ENCODE measurements around the gene FBXL19. TPM values are rescaled to one million over a fixed set of nuclear protein-coding genes. Genes with fewer than 3 reads are reported as not detected.

FBXL19 gene
- total and polyA plus RNA-seq, 2 experiments from 2014 or later, result 0.64 to 18.2 TPM

DNA sequence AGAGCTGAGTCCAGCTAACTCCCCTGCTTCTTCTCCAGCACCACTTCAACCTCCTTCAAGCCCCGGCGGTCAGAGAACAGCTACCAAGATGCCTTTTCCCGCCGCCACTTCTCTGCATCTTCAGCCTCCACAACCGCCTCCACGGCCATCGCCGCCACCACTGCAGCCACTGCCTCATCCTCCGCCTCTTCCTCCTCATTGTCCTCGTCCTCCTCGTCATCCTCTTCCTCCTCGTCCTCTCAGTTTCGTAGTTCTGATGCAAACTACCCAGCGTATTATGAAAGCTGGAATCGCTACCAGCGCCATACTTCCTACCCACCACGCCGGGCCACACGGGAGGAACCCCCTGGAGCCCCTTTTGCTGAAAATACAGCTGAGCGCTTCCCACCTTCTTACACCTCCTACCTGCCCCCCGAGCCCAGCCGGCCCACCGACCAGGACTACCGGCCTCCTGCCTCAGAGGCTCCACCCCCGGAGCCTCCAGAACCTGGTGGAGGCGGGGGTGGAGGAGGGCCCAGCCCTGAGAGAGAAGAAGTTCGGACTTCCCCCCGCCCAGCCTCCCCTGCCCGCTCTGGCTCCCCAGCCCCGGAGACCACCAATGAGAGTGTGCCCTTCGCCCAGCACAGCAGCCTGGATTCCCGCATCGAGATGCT is 41.3 kb downstream of the FBXL19 start:
- Histone ChIP-seq H3K4me3 (no peak overlapping the region), H3K4me2 (ENCODE audit: unreplicated experiment) (no peak overlapping the region), H3K27ac (no peak overlapping the region), H3K9ac (no peak overlapping the region), H3K27me3 (replicated peaks; ENCODE audit: insufficient read depth) (no peaks in the 10 kb centered on the region), H3K36me3 (ENCODE audit: low read depth) (peaks cover 33% of the 10 kb centered on the region; the same call in 1 of the 2 replicates), H3F3A (ENCODE audit: insufficient read depth) (no peaks in the 10 kb centered on the region), H4K20me1 (ENCODE audit: insufficient read depth) (no peaks in the 10 kb centered on the region), H2AFZ (no peak overlapping the region), H3K9me3 (ENCODE audit: low read depth) (no peaks in the 10 kb centered on the region), H3K9me2 (ENCODE audit: insufficient read depth) (no peaks in the 10 kb centered on the region), H3K4me1 (ENCODE audit: insufficient read depth) (no peaks in the 10 kb centered on the region), H3K79me2 (ENCODE audit: insufficient read depth) (peaks cover 33% of the 10 kb centered on the region)
- no peak for DNase-seq
- 95% methylated on average over 26 to 33 of the region's 33 CpGs for WGBS, 2 experiments (ENCODE audit: low coverage in 1 of 2, low lambda C conversion rate in 2 of 2, missing lambda C conversion rate in 2 of 2)
- TF ChIP-seq EZH2 (IDR thresholded peaks at IDR 0.05; ENCODE audit: insufficient read depth, poor library complexity, severe bottlenecking) (no peak), EZH2phosphoT487 (IDR thresholded peaks at IDR 0.05; ENCODE audit: insufficient read depth, low read depth) (no peak)
- in situ Hi-C loops (cut with MboI), result loop anchor here (25.0 kb wide), 2 partner anchors 748 to 923 kb away; a partner anchor contains a TSS

DNA sequence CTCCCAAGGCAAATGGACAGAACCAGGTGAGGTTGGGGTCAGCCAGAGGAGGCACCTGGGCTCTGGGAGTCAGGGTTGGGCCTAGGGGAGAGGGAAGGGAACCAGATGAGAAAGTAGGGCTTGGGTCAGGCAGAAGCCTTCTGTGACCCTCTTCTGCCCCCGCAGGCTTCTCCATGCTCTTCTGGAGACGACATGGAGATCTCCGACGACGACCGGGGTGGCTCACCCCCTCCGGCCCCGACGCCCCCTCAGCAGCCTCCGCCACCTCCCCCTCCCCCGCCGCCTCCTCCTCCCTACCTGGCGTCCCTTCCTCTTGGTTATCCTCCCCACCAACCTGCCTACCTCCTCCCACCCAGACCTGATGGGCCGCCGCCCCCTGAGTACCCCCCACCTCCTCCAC is 42.1 kb downstream of the FBXL19 start:
- Histone ChIP-seq H3K4me1 (ENCODE audit: insufficient read depth) (no peaks in the 10 kb centered on the region), H3K9ac (no peak overlapping the region), H3K9me3 (ENCODE audit: low read depth) (no peaks in the 10 kb centered on the region), H4K20me1 (ENCODE audit: insufficient read depth) (no peaks in the 10 kb centered on the region), H3K4me2 (ENCODE audit: unreplicated experiment) (no peak overlapping the region), H2AFZ (no peak overlapping the region), H3K36me3 (ENCODE audit: low read depth) (peaks cover 27% of the 10 kb centered on the region; the same call in 1 of the 2 replicates), H3K27ac (no peak overlapping the region), H3K9me2 (ENCODE audit: insufficient read depth) (no peaks in the 10 kb centered on the region), H3F3A (ENCODE audit: insufficient read depth) (no peaks in the 10 kb centered on the region), H3K4me3 (no peak overlapping the region), H3K27me3 (replicated peaks; ENCODE audit: insufficient read depth) (no peaks in the 10 kb centered on the region), H3K79me2 (ENCODE audit: insufficient read depth) (peaks cover 26% of the 10 kb centered on the region)
- TF ChIP-seq EZH2phosphoT487 (IDR thresholded peaks at IDR 0.05; ENCODE audit: insufficient read depth, low read depth) (no peak), EZH2 (IDR thresholded peaks at IDR 0.05; ENCODE audit: insufficient read depth, poor library complexity, severe bottlenecking) (no peak)
- 73 to 86% methylated on average over 6 to 15 of the region's 15 CpGs for WGBS, 2 experiments (ENCODE audit: low coverage in 1 of 2, low lambda C conversion rate in 2 of 2, missing lambda C conversion rate in 2 of 2)
- no peak for DNase-seq
- in situ Hi-C loops (cut with MboI), result loop anchor here (25.0 kb wide), 2 partner anchors 747 to 922 kb away; a partner anchor contains a TSS

DNA sequence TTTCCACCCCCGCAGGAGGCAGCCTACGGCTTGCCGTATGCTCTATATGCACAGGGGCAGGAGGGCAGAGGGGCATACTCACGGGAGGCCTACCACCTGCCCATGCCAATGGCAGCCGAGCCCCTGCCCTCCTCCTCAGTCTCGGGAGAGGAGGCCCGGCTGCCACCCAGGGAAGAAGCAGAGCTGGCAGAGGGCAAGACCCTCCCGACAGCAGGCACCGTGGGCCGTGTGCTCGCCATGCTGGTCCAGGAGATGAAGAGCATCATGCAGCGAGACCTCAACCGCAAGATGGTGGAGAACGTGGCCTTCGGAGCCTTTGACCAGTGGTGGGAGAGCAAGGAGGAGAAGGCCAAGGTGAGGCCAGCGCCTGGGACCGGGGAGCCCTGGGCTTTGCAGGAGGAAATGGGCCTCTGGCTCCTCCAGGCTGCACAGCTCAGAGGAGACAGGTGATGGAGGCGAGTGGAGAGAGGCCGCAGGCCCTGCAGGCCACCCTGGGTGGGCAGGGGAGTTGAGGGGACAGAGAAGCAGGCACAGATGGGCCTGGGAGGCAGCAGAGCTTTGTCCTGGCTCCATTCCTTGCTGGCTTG is 42.8 kb downstream of the FBXL19 start:
- in situ Hi-C loops (cut with MboI), result loop anchor here (25.0 kb wide), 2 partner anchors 746 to 921 kb away; a partner anchor contains a TSS
- no peaks in the 10 kb centered on the region for H3K9me3 ChIP-seq (ENCODE audit: low read depth)
- 93% methylated on average over 19 of the region's 19 CpGs for WGBS, 2 experiments (ENCODE audit: low coverage in 1 of 2, low lambda C conversion rate in 2 of 2, missing lambda C conversion rate in 2 of 2)

DNA sequence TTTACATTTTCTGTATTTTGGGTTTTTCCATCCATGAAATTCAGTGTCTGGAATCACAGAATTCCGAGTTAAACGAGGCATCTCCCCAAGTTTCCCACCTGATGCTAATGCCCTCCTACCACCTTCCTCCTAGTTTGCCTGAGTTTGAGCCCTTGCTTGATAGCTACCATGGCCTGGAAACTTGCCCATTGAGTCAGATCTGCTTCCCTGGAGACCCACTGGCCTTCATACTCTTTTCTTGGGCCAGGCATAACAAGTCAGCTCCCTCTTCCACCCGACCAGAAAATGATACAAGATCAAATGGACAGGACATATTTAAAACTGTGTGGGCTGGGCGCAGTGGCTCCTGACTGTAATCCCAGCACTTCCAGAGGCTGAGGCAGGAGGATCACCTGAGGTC is 44.4 kb downstream of the FBXL19 start:
- no peaks in the 10 kb centered on the region for H3K9me2 ChIP-seq (ENCODE audit: insufficient read depth)
- peaks cover 28% of the 10 kb centered on the region for H3K36me3 ChIP-seq (ENCODE audit: low read depth)
- H2AFZ ChIP-seq, result no peak overlapping the region
- TF ChIP-seq EZH2phosphoT487 (IDR thresholded peaks at IDR 0.05; ENCODE audit: insufficient read depth, low read depth) (no peak), EZH2 (IDR thresholded peaks at IDR 0.05; ENCODE audit: insufficient read depth, poor library complexity, severe bottlenecking) (no peak)
- no peaks in the 10 kb centered on the region for H3F3A ChIP-seq (ENCODE audit: insufficient read depth)
- no peak overlapping the region for H3K4me3 ChIP-seq
- DNase-seq, result no peak
- H3K9ac ChIP-seq, result no peak overlapping the region
- no peak overlapping the region for H3K4me2 ChIP-seq (ENCODE audit: unreplicated experiment)
- H4K20me1 ChIP-seq (ENCODE audit: insufficient read depth), result no peaks in the 10 kb centered on the region
- no peaks in the 10 kb centered on the region for H3K4me1 ChIP-seq (ENCODE audit: insufficient read depth)
- H3K9me3 ChIP-seq (ENCODE audit: low read depth), result no peaks in the 10 kb centered on the region
- peaks cover 3% of the 10 kb centered on the region for H3K79me2 ChIP-seq (ENCODE audit: insufficient read depth)
- WGBS, 2 experiments (ENCODE audit: low coverage in 1 of 2, low lambda C conversion rate in 2 of 2, missing lambda C conversion rate in 2 of 2), result 95 to 96% methylated on average over 4 of the region's 4 CpGs
- in situ Hi-C loops (cut with MboI), result loop anchor here (25.0 kb wide), 2 partner anchors 745 to 920 kb away; a partner anchor contains a TSS
- H3K27ac ChIP-seq, result no peak overlapping the region
- no peaks in the 10 kb centered on the region for H3K27me3 ChIP-seq (replicated peaks; ENCODE audit: insufficient read depth)

More for the DNA sequence above, 42.8 kb downstream of the FBXL19 start:
- Histone ChIP-seq H3K79me2 (ENCODE audit: insufficient read depth) (peaks cover 20% of the 10 kb centered on the region), H3K36me3 (ENCODE audit: low read depth) (peaks cover 33% of the 10 kb centered on the region; the same call in 1 of the 2 replicates), H3K27ac (no peak overlapping the region), H3K4me3 (no peak overlapping the region), H3K4me1 (ENCODE audit: insufficient read depth) (no peaks in the 10 kb centered on the region), H3K27me3 (replicated peaks; ENCODE audit: insufficient read depth) (no peaks in the 10 kb centered on the region), H2AFZ (no peak overlapping the region), H3K4me2 (ENCODE audit: unreplicated experiment) (no peak overlapping the region), H4K20me1 (ENCODE audit: insufficient read depth) (no peaks in the 10 kb centered on the region), H3K9me2 (ENCODE audit: insufficient read depth) (no peaks in the 10 kb centered on the region), H3K9ac (no peak overlapping the region), H3F3A (ENCODE audit: insufficient read depth) (no peaks in the 10 kb centered on the region)
- TF ChIP-seq EZH2 (IDR thresholded peaks at IDR 0.05; ENCODE audit: insufficient read depth, poor library complexity, severe bottlenecking) (no peak), EZH2phosphoT487 (IDR thresholded peaks at IDR 0.05; ENCODE audit: insufficient read depth, low read depth) (no peak)
- no peak for DNase-seq
